Astrocyte (in vitro differentiated cells and primary cell): Measurements from ENCODE around the gene RPS6KA4. TPM values are rescaled to one million over a fixed set of nuclear protein-coding genes. Genes with fewer than 3 reads are reported as not detected.
A peak's percentile ranks its signal among the peaks of the same experiment; 100 is the strongest.

ENCODE experiments used
- DNase-seq: peaks from one replicate; pipeline ENCODE4 v3.0.0-alpha.2; 2010; ENCODE audit warnings: low read depth
- FAIRE-seq: peaks from 2 replicates; lab custom pipeline; 2011; peaks lifted over from hg19 to GRCh38; lab: Jason Lieb, UNC
- H2AFZ ChIP-seq: 2 replicates; pipeline ENCODE4 v1.6.0; 2012; ENCODE audit warnings: low read depth, low read length, inconsistent platforms
- H3K27ac ChIP-seq: 2 replicates; pipeline ENCODE4 v1.5.1; 2011; ENCODE audit warnings: low read depth, low read length, inconsistent platforms
- H3K27me3 ChIP-seq: 2 replicates; pipeline ENCODE4 v1.6.0; 2011; ENCODE audit warnings: low read length, inconsistent platforms; ENCODE audit not compliant: insufficient read depth
- H3K36me3 ChIP-seq: 2 replicates; pipeline ENCODE4 v1.5.1; 2011; ENCODE audit warnings: low read length, inconsistent platforms; ENCODE audit not compliant: insufficient read depth
- H3K4me1 ChIP-seq: 2 replicates; pipeline ENCODE4 v1.5.1; 2011; ENCODE audit warnings: low read length, inconsistent platforms; ENCODE audit not compliant: insufficient read depth
- H3K4me2 ChIP-seq: 2 replicates; pipeline ENCODE4 v1.6.0; 2012; ENCODE audit warnings: low read length, inconsistent platforms
- H3K4me3 ChIP-seq: 2 replicates; pipeline ENCODE4 v1.5.1; 2011; ENCODE audit warnings: low read depth, mild to moderate bottlenecking, low read length, inconsistent platforms; ENCODE audit not compliant: insufficient read depth
- H3K79me2 ChIP-seq: 2 replicates; pipeline ENCODE4 v1.6.0; 2012; ENCODE audit warnings: mild to moderate bottlenecking, low read length, inconsistent platforms; ENCODE audit not compliant: insufficient read depth
- H3K9ac ChIP-seq: 2 replicates; pipeline ENCODE4 v1.6.0; 2012; ENCODE audit warnings: mild to moderate bottlenecking, low read length, inconsistent platforms
- H3K9me3 ChIP-seq: 2 replicates; pipeline ENCODE4 v1.5.1; 2012; ENCODE audit warnings: low read depth, mild to moderate bottlenecking, low read length, inconsistent platforms; ENCODE audit not compliant: insufficient read depth
- H4K20me1 ChIP-seq: 2 replicates; pipeline ENCODE4 v1.6.0; 2012; ENCODE audit warnings: low read length, inconsistent platforms; ENCODE audit not compliant: insufficient read depth
- H3K27ac Mint-ChIP-seq: one replicate; pipeline ENCODE4 v1.8.0; 2021; ENCODE audit warnings: mild to moderate bottlenecking, mixed read lengths; ENCODE audit not compliant: unreplicated experiment
- H3K27me3 Mint-ChIP-seq: one replicate; pipeline ENCODE4 v1.8.0; 2021; ENCODE audit warnings: low read depth, mixed read lengths; ENCODE audit not compliant: unreplicated experiment
- H3K36me3 Mint-ChIP-seq: one replicate; pipeline ENCODE4 v1.8.0; 2021; ENCODE audit warnings: low read depth, mixed read lengths; ENCODE audit not compliant: unreplicated experiment
- H3K4me1 Mint-ChIP-seq: one replicate; pipeline ENCODE4 v1.8.0; 2021; ENCODE audit warnings: low read depth, mixed read lengths; ENCODE audit not compliant: unreplicated experiment
- H3K4me3 Mint-ChIP-seq: one replicate; pipeline ENCODE4 v1.8.0; 2021; ENCODE audit warnings: mild to moderate bottlenecking, moderate library complexity, mixed read lengths; ENCODE audit not compliant: unreplicated experiment
- H3K9me3 Mint-ChIP-seq: one replicate; pipeline ENCODE4 v1.8.0; 2021; ENCODE audit warnings: mild to moderate bottlenecking, mixed read lengths; ENCODE audit not compliant: unreplicated experiment
- CTCF ChIP-seq: IDR thresholded peaks from 2 replicates; pipeline ENCODE4 v1.5.1; 2011; ENCODE audit warnings: low read depth, mild to moderate bottlenecking, inconsistent platforms, low read length, moderate library complexity; ENCODE audit not compliant: insufficient read depth
- EZH2 ChIP-seq: IDR thresholded peaks from 2 replicates; pipeline ENCODE4 v1.6.1; 2012; ENCODE audit warnings: mild to moderate bottlenecking, low read length, inconsistent platforms; ENCODE audit not compliant: insufficient read depth
- total RNA-seq: library from RNA; stranded (reverse); gene quantifications from 2 replicates; pipeline ENCODE4 v1.2.1, GENCODE V29; 2021

RPS6KA4 gene
- total RNA-seq, 1 donor from 2014 or later = 36.2 TPM

DNA sequence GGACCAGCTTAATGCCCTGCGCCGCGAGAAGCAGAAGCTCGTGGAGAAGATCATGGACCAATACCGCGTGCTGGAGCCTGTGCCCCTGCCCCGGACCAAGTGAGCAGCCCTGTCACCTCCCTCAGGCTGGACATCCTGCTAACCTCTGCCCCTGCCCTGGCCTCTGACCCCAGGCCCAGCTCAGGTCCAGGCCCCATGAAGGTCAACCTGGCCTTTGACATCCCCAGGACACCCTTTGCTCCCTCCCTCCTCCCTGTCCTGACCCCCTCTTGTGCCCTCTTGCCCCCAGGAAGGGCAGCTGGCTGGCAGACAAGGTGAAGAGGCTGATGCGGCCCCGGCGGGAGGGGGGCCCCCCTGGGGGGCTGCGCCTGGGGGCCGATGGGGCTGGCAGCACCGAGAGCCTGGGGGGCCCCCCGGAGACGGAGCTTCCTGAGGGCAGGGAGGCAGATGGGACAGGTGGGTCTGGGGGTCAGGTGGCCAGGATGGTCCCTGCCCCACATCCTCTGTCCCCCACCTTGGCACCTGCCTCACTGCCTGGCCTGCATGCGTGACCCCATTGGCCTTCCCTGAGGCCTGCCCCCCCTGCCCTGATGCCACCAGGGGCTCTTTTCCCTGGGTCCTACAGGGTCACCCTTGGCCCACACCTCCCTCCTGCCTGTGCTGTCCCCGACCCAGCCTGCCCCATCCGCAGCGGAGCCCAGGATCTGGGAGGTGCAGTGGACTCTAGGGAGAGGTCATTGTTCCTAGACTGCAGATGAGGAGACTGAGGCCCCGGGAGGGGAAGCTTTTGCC, 5.1 kb upstream of the RPS6KA4 start:
- H4K20me1 ChIP-seq = no peaks in the 10 kb centered on the region
- H3K9ac ChIP-seq = no peak overlapping the region
- H3K4me3 ChIP-seq = no peak overlapping the region
- Mint-ChIP-seq H3K9me3 (no peaks in the 10 kb centered on the region), H3K36me3 (no peaks in the 10 kb centered on the region), H3K27me3 (peaks cover 7% of the 10 kb centered on the region), H3K27ac (no peak overlapping the region), H3K4me3 (no peak overlapping the region), H3K4me1 (peaks cover 11% of the 10 kb centered on the region)
- H3K9me3 ChIP-seq = no peaks in the 10 kb centered on the region
- no peaks in the 10 kb centered on the region for H3K27me3 ChIP-seq
- no peak overlapping the region for H3K4me2 ChIP-seq
- no peak for DNase-seq
- H2AFZ ChIP-seq = no peak overlapping the region
- peaks cover 23% of the 10 kb centered on the region for H3K4me1 ChIP-seq
- FAIRE-seq = no peak
- peaks cover 3% of the 10 kb centered on the region for H3K79me2 ChIP-seq
- H3K36me3 ChIP-seq = no peaks in the 10 kb centered on the region
- H3K27ac ChIP-seq = no peak overlapping the region
- TF ChIP-seq CTCF (no peak), EZH2 (no peak)

- no peaks in the 10 kb centered on the region for H3K9me3 Mint-ChIP-seq
- TF ChIP-seq EZH2 (no peak), CTCF (peak; percentile 45)
- Histone ChIP-seq H3K9me3 (no peaks in the 10 kb centered on the region), H3K9ac (peak overlapping the region; percentile 59), H2AFZ (peak overlapping the region; percentile 74), H3K4me3 (peak overlapping the region; percentile 26), H3K4me2 (peak overlapping the region; percentile 82), H3K36me3 (no peaks in the 10 kb centered on the region), H3K4me1 (peaks cover 34% of the 10 kb centered on the region), H4K20me1 (peaks cover 9% of the 10 kb centered on the region), H3K27ac (no peak overlapping the region), H3K79me2 (peaks cover 17% of the 10 kb centered on the region), H3K27me3 (no peaks in the 10 kb centered on the region)
- no peak for FAIRE-seq
- no peak overlapping the region for H3K4me3 Mint-ChIP-seq
- peaks cover 11% of the 10 kb centered on the region for H3K4me1 Mint-ChIP-seq
- H3K36me3 Mint-ChIP-seq = no peaks in the 10 kb centered on the region
- peak; percentile 59 for DNase-seq
- no peak overlapping the region for H3K27ac Mint-ChIP-seq
- peaks cover 7% of the 10 kb centered on the region for H3K27me3 Mint-ChIP-seq
Measured at GRCh38 chr11:64355078-64355940, 3.7 kb upstream of the RPS6KA4 start.
